Activated CD4-positive, alpha-beta T cell treated with anti-CD3 and anti-CD28 coated beads, Interleukin-2, amount 10 ng/mL, durations not matched to agents 24 days and 14 days (primary cell): ENCODE data around the gene LENG9. TPM values are rescaled to one million over a fixed set of nuclear protein-coding genes. Genes with fewer than 3 reads are reported as not detected.
A peak's percentile ranks its signal among the peaks of the same experiment; 100 is the strongest.

Experiments
- DNase-seq: peaks from one replicate; pipeline ENCODE4 v3.0.0; 2022
- H3K27ac Mint-ChIP-seq: one replicate; pipeline ENCODE4 v1.8.0; 2022; ENCODE audit warnings: mild to moderate bottlenecking, mixed read lengths
- H3K27me3 Mint-ChIP-seq: one replicate; pipeline ENCODE4 v1.8.0; 2022; ENCODE audit warnings: mixed read lengths
- H3K36me3 Mint-ChIP-seq: one replicate; pipeline ENCODE4 v1.8.0; 2022; ENCODE audit warnings: low read depth, mild to moderate bottlenecking, mixed read lengths
- H3K4me1 Mint-ChIP-seq: one replicate; pipeline ENCODE4 v1.8.0; 2021; ENCODE audit warnings: mixed read lengths
- H3K4me3 Mint-ChIP-seq: one replicate; pipeline ENCODE4 v1.8.0; 2022; ENCODE audit warnings: mild to moderate bottlenecking, moderate library complexity, mixed read lengths
- H3K9me3 Mint-ChIP-seq: one replicate; pipeline ENCODE4 v1.8.0; 2021; ENCODE audit warnings: mixed read lengths
- intact Hi-C: fragments of 100-400 bp; cut with micrococcal nuclease; formaldehyde crosslinking; loops from one replicate; pipeline ENCODE4 v1.15.1; 2023
- total RNA-seq: library from RNA; stranded (reverse); gene quantifications from 2 replicates; pipeline ENCODE4 v1.2.3, GENCODE V29; 2022

LENG9 gene
- total RNA-seq, 1 donor from 2014 or later, result 8.3 TPM

DNA sequence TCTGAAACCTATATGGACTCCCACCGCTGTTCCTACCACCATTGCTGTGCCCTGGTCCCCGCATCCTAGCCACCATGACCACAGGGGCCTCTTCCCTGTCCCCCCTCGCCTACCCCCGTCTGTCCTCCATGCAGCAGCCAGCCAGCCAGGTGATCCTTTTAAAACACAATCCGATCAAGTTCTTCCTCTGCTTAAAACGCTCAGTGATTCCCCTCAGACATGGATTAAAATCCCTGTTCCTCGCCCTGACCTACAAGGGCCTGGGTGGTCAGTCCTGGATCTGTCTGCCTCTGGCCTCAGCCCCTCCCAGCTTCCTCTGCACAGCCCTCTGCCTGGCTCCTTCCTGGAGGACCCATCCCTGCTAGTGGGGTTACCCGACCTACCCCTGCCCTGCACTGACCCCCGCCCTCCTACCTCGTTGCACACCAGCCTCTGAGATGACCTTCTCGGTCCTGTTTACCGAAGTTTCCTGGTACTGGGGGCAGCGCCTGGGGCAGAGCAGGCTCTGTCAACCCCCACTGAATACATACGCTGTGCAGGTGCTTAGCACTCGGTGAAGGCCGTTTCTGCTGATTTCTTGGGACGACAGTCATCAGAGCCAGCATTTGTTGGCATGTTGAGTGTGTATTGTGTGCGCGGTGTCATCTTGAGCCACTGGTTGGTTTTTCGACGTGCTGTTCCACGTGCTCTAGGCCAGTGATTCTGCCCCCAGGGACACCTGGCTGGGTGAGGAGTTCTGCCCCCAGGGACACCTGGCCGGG lies 29.3 kb downstream of the LENG9 start:
- Mint-ChIP-seq H3K9me3 (no peaks in the 10 kb centered on the region), H3K27ac (no peak overlapping the region), H3K27me3 (peaks cover 6% of the 10 kb centered on the region), H3K4me1 (peaks cover 15% of the 10 kb centered on the region), H3K4me3 (no peak overlapping the region), H3K36me3 (peaks cover 6% of the 10 kb centered on the region)
- DNase-seq, result no peak
- intact Hi-C loops, result no loop called here

DNA sequence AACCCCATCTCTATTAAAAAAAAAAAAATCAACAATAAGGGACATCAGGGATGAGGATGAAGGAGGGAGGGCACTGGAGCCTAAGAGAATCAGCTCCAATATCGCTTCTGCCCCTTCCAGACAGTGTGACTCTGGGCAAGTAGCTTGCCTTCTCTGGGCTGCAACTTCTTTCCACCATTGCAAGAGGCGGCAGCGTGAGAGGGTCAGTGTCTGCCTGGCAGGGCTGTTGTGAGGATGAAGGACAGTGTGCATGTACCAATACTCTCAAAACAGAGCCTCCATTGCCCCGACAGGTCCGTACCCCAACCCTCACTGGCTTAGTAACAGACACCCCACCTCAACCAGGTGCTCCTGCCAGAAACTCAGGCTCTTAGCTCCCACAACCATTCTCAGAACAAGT lies 29.9 kb downstream of the LENG9 start:
- no peak for DNase-seq
- Mint-ChIP-seq H3K4me3 (no peak overlapping the region), H3K9me3 (no peaks in the 10 kb centered on the region), H3K4me1 (peaks cover 12% of the 10 kb centered on the region), H3K27ac (no peak overlapping the region), H3K36me3 (peaks cover 3% of the 10 kb centered on the region), H3K27me3 (peaks cover 10% of the 10 kb centered on the region)
- intact Hi-C loops, result no loop called here

DNA sequence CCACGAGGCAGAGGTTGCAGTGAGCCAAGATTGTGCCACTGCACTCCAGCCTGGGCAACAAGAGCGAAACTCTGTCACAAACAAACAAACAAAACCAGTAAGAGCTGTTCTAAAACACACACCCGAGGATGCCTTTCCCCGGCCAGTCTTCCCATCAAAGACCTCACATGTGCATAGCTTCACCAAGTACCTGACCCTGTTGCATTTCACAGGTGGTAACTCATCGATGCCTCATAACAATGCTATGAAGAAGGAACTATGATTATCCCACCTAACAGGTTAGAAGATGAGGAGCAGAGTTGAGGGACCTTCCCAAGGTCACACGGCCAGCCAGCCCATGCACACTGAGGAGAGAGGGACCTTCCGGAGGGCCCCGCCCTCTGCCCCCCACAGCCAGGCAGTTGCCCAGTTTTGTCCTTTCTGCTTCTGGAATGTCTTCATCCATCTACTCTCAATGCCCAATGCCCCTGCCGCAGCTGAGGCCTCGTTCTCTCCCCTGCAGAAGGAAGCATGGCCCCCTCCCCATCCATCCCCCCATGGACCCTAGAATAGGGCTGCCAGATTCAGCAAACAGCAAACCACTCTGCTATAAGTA lies 31.3 kb downstream of the LENG9 start:
- Mint-ChIP-seq H3K27ac (no peak overlapping the region), H3K9me3 (no peaks in the 10 kb centered on the region), H3K36me3 (no peaks in the 10 kb centered on the region), H3K4me3 (no peak overlapping the region), H3K27me3 (peaks cover 10% of the 10 kb centered on the region), H3K4me1 (peaks cover 12% of the 10 kb centered on the region)
- intact Hi-C loops, result no loop called here
- DNase-seq, result no peak

DNA sequence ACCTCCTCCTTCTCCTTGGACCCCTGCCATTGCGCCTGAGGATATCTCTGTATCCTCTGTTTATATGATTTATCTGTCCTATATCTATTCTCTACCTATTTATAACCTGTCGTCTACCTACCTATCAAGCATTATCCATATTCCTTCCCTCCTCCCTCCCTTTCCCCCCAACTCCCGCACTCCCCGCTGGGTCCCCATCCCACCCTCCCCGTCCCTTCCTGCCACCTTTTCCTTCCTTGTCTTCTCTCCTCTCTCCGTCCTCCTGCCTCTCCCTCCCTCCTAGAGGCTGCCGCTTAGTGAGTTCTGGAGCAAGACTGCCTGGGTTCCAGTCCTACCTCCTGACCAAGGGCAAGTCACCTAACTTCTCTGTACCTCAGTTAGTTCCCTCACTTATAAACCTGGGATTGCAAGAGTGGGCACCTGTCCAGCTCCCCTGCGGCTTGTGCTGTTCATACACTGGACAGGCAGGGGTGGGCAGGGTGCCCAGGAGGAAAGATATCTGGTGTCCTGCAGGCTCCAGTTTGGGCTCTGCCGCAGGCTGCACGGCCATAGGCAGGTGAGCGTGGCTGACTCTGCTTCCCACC lies 32.2 kb downstream of the LENG9 start:
- no peak for DNase-seq
- Mint-ChIP-seq H3K36me3 (no peaks in the 10 kb centered on the region), H3K4me1 (peaks cover 10% of the 10 kb centered on the region), H3K27ac (no peak overlapping the region), H3K27me3 (peaks cover 10% of the 10 kb centered on the region), H3K4me3 (peak overlapping the region; percentile 41), H3K9me3 (no peaks in the 10 kb centered on the region)
- intact Hi-C loops, result no loop called here

DNA sequence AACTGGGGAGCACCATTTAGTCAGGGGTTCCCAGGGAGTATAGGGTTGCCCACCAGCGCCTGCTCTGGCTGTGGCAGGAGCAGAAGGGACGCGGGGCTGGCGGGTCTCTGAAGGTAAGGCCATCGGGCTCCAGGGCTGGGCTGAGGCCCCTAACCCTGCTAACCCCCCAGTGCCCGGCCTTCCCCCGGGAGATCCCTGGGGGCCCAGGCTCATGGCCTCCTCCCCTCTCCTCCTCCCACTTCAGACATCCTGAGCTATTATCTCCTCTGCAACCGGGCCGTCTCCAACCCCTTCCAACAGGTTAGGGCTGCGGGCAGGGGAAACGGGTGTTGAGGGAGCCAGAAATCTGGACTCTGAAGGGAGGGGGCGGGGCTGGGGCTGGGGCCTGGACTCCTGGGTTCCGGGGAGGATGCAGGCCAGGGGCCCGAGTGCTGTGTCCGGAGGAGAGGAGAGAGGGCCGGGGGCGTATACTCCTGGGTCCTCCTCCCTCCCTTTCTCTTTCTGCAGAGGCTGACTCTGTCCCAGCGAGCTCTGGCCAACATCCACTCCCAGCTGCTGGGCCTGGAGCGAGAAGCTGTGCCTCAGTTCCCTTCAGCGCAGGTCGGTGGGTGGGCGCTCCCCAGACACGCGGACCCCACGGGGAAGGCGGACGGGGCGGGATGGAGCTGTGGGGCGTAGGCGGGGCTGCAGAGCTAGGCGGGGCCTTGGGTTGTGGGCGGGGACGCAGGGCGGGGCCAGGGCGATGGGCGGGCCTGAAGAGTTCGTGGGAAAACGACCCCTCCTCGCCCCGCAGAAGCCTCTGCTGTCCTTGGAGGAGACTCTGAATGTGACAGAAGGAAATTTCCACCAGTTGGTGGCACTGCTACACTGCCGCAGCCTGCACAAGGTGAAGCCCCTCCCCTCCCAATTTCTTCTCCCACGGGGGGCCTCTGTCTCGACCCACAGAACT lies 33.0 kb downstream of the LENG9 start:
- Mint-ChIP-seq H3K4me1 (peaks cover 10% of the 10 kb centered on the region), H3K4me3 (peak overlapping the region; percentile 41), H3K36me3 (no peaks in the 10 kb centered on the region), H3K27me3 (peaks cover 12% of the 10 kb centered on the region), H3K27ac (no peak overlapping the region), H3K9me3 (no peaks in the 10 kb centered on the region)
- intact Hi-C loops, result no loop called here
- DNase-seq, result peak; percentile 79

DNA sequence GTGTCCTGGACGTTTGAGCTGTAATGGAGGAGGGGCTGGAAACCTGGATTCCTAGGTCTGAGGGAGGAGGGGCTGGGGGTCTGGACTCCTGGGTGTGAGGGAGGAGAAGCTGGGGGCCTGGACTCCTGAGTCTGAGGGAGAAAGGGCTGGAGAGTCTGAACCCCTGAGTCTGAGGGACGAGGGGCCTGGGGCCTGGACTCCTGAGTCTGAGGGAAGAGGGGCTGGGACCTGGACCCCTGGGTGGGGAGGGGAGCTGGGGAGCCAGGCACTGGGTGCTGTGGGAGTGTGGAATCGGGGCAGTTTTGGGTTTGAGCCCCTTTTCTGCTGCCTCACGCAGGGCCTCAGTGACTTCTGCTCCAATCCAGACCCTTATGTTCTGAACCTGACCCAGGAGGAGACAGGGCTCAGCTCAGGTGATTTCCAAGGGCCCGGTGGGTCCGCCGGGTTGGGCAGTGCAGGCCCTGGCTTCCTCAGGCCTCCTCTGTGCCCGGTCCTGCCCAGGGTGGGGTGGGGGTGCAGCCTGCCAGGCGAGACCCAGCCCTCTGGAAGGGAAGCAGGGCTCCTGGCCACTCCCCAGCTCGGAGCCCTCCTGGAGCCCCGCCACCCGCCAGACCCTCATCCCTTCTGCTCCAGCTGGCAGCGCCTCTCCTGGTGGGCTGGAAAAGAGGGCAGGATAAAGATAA lies 33.9 kb downstream of the LENG9 start:
- peaks cover 12% of the 10 kb centered on the region for H3K27me3 Mint-ChIP-seq
- H3K4me1 Mint-ChIP-seq, result peaks cover 6% of the 10 kb centered on the region
- no peak for DNase-seq
- no peaks in the 10 kb centered on the region for H3K36me3 Mint-ChIP-seq
- no peak overlapping the region for H3K27ac Mint-ChIP-seq
- H3K4me3 Mint-ChIP-seq, result no peak overlapping the region
- intact Hi-C loops, result no loop called here
- H3K9me3 Mint-ChIP-seq, result no peaks in the 10 kb centered on the region

DNA sequence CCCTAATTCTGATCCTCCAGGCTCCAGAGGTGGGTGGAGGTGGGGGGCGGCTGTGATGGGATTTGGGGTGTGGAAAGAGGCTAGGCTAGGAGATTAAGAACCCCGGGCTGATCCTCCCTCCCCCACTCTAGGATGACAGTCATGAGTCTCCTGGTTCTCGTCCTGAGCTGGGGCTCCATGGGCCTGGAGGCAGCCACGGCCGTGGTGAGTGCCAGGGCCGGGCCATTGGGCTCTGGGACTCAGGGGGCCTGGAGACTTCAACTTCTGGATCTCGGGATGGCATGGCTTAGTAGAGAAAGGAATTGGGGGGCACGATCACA lies 34.4 kb downstream of the LENG9 start:
- Mint-ChIP-seq H3K4me1 (peaks cover 5% of the 10 kb centered on the region), H3K4me3 (no peak overlapping the region), H3K36me3 (no peaks in the 10 kb centered on the region), H3K27me3 (peaks cover 12% of the 10 kb centered on the region), H3K9me3 (no peaks in the 10 kb centered on the region), H3K27ac (no peak overlapping the region)
- no peak for DNase-seq
- intact Hi-C loops, result no loop called here

DNA sequence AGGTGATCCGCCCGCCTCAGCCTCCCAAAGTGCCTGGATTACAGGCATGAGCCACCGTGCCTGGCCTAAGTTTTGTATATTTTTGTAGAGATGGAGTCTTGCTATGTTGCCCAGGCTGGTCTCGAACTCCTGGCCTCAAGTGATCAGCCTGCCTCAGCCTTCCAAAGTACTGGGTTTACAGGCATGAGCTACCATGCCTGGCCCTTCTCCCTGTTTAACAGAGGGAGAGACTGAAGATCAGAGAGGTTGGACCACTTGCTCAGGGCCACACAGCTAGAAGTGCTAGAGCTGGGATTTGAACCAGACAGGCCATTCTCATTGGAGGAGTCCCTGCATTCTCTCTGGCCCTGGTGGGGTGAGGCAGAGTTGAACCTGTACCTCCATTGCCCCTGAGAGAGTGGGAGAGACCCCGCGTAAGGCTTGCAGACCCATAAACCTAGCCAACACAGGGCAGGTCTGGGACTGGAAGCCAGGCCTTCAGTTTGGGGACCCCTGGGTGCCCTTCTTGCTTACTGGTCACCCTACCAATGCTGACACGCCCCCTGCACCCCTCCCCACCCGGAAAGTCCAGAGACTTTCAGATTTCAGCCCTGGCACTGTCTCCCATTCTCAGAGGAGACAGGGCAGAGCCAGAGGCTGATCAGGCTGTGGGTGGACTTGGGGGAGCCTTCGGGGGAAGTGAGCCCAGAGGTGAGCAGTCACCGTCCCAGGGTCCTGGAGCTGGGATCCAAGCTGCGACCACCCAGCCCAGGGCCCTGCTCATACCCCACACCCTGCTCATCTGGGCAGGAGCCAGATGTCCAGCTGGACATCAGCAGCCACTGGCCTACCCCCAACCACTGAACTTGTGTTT lies 35.0 kb downstream of the LENG9 start:
- Mint-ChIP-seq H3K9me3 (no peaks in the 10 kb centered on the region), H3K27me3 (peaks cover 13% of the 10 kb centered on the region), H3K4me3 (no peak overlapping the region), H3K36me3 (no peaks in the 10 kb centered on the region), H3K4me1 (peaks cover 5% of the 10 kb centered on the region), H3K27ac (no peak overlapping the region)
- intact Hi-C loops, result no loop called here
- no peak for DNase-seq

DNA sequence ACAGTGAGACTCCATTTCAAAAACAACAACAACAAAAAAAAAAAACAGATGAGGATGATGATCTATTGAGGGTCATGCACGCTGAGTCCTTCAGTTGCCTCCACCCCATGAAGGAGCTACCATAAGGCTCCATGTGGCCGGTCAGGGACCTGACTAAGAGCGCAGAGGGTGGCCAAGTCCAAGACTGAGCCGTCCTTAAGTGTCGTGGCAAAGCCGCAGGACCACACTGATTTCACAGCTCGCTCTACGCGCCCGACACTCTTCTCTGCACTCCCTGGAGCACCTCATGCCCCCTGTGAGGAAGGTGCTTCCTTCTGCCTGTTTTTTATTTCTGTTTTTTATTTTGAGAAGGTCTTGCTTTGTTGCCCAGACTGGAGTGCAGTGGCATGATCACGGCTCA lies 36.0 kb downstream of the LENG9 start:
- intact Hi-C loops, result no loop called here
- H3K27ac Mint-ChIP-seq, result no peak overlapping the region
- H3K9me3 Mint-ChIP-seq, result no peaks in the 10 kb centered on the region
- H3K4me3 Mint-ChIP-seq, result no peak overlapping the region
- DNase-seq, result no peak
- H3K4me1 Mint-ChIP-seq, result peaks cover 5% of the 10 kb centered on the region
- no peaks in the 10 kb centered on the region for H3K36me3 Mint-ChIP-seq
- peaks cover 14% of the 10 kb centered on the region for H3K27me3 Mint-ChIP-seq

DNA sequence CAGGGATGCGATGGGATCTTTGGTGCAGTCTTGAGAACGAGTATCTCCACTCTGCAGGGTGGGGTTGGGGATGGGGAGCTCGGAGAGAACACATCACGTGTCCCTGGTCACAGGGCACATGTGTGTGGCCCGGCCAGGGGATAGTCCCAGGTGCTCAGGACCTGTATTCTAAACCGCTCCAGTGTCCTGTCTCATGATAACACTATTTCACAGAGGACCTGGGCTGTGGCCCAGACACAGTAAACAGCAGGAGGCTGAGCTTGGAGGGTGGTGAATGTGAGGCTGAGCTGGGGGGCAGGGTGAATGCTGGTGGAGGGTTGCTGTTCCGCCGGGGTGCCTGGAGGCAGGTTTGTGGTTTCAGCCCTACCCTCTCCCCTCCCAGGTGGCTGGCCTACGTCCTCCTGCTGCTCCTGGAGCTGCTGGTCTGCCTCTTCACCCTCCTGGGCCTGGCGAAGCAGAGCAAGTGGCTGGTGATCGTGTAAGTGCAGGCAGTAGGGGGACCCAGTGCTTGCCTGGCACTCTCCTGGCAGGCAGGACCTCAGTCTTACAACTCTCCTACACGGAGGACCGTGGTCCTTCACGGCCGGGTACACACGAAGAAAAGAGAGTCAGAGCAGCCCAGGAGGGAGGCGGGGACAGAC lies 37.2 kb downstream of the LENG9 start:
- Mint-ChIP-seq H3K27me3 (peaks cover 13% of the 10 kb centered on the region), H3K9me3 (no peaks in the 10 kb centered on the region), H3K36me3 (no peaks in the 10 kb centered on the region), H3K4me1 (peaks cover 3% of the 10 kb centered on the region), H3K4me3 (no peak overlapping the region), H3K27ac (no peak overlapping the region)
- no peak for DNase-seq
- intact Hi-C loops, result no loop called here

DNA sequence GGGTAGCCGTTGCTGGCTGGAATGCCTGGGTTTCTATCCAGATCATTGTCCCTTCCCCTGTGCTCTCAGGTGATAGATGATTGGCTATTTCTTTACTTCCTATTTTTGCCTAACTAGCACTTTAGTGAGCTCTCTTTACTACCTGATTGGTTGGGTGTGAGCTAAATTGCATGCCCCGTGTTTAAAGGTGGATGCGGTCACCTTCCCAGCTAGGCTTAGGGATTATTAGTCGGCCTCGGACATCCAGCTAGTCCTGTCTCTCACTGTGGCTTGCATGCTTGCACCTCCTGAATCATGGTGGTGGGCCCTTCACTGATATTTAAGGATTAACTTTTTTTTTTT lies 38.2 kb downstream of the LENG9 start:
- intact Hi-C loops, result no loop called here
- Mint-ChIP-seq H3K4me3 (no peak overlapping the region), H3K27ac (no peak overlapping the region), H3K9me3 (no peaks in the 10 kb centered on the region), H3K4me1 (no peaks in the 10 kb centered on the region), H3K36me3 (no peaks in the 10 kb centered on the region), H3K27me3 (peaks cover 10% of the 10 kb centered on the region)
- no peak for DNase-seq

DNA sequence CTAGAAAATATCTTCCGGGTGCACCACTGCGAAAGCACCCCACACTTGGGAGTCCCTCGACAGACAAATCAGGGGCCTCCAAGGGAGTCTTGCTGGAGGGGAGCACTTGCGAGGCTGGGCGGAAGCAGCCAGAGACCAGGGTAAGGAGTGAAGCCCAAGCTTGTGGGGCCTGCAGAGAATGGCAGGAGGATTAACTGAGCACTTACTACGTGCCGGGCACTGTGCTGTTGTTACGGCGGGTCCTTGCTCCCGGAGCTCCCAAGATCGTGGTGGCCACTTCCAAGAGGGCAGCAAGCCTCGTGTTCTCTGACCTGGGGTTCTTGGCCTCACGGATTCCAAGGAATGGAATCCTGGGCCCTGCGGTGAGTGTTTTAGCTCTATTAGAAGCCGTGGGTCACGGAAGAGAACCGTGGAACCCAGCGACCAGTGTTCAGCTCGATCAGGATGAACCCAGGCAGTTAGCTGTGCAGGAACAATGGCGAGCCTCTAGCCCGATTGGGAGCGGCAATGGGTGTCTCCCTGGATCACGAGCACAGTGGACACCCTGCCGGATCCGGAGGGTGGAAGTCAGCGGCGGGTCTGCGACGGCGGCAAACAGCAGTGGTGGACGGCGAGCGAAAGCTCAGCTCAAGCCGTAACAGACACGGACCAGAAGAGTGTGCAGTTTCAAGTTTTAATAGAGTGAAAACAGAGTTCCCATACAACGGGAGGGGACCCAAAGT lies 38.8 kb downstream of the LENG9 start:
- H3K9me3 Mint-ChIP-seq, result no peaks in the 10 kb centered on the region
- intact Hi-C loops, result no loop called here
- no peak overlapping the region for H3K27ac Mint-ChIP-seq
- H3K27me3 Mint-ChIP-seq, result peaks cover 10% of the 10 kb centered on the region
- DNase-seq, result no peak
- no peaks in the 10 kb centered on the region for H3K4me1 Mint-ChIP-seq
- no peaks in the 10 kb centered on the region for H3K36me3 Mint-ChIP-seq
- no peak overlapping the region for H3K4me3 Mint-ChIP-seq
